GM10266 (cell line): ENCODE results near the gene RAI14.

Source experiments
- DNase-seq: peaks from one replicate; pipeline ENCODE4 v3.0.0; 2012; ENCODE audit errors: extremely low spot score
- CTCF ChIP-seq: IDR thresholded peaks from 2 replicates; pipeline ENCODE4 v1.5.1; 2012; ENCODE audit warnings: mild to moderate bottlenecking, low read depth; ENCODE audit not compliant: control insufficient read depth, insufficient read depth; ENCODE audit errors: missing control alignments

Gene RAI14

GRCh38 chr5:34626036-34626435, 30.1 kb upstream of the RAI14 start:
- TF ChIP-seq CTCF, result no peak
- DNase-seq, result no peak

- no peak for TF ChIP-seq CTCF
Observed at GRCh38 chr5:34626751-34627150, 29.4 kb upstream of the RAI14 start.

GRCh38 chr5:34627794-34628193, 28.3 kb upstream of the RAI14 start:
- TF ChIP-seq CTCF, result no peak
- DNase-seq, result no peak

More at GRCh38 chr5:34626751-34627150, 29.4 kb upstream of the RAI14 start:
- no peak for DNase-seq

GRCh38 chr5:34628373-34628772, 27.8 kb upstream of the RAI14 start:
- no peak for DNase-seq
- no peak for TF ChIP-seq CTCF

- DNase-seq, result no peak
- no peak for TF ChIP-seq CTCF
Observed at GRCh38 chr5:34630596-34630995, 25.5 kb upstream of the RAI14 start.

- no peak for TF ChIP-seq CTCF
- no peak for DNase-seq
Observed at GRCh38 chr5:34632807-34633422, 23.2 kb upstream of the RAI14 start.

GRCh38 chr5:34639852-34640626, 16.1 kb upstream of the RAI14 start:
- no peak for DNase-seq
- no peak for TF ChIP-seq CTCF
